ENCODE results near the gene RAD51B.

The RAD51B gene

GRCh38 chr14:68610251-68610793 lies 790.7 kb downstream of the RAD51B start:
- no peak for DNase-seq (ENCODE audit: low read depth in 2 of 2)

DNA sequence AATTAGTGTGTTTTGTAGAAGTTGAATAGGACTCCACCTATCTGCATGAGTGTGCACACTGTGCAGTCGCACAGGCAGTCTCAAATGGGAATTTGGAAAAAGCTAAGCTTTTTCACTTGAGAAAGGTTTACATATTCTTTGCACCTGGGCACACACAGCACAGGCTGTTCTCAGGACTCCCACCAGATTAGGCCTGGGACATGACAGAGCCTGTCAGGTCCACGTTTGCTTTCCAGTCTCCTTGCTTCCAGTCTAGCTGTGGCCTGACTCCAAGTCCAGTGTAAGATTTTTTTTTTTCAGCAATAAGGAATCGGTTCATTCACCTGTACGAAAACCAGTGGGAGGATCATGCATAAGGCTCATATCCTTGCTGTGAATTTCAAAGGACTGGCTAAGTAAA lies 792.0 kb downstream of the RAD51B start:
- no peak for DNase-seq (ENCODE audit: low read depth in 2 of 2)

DNA sequence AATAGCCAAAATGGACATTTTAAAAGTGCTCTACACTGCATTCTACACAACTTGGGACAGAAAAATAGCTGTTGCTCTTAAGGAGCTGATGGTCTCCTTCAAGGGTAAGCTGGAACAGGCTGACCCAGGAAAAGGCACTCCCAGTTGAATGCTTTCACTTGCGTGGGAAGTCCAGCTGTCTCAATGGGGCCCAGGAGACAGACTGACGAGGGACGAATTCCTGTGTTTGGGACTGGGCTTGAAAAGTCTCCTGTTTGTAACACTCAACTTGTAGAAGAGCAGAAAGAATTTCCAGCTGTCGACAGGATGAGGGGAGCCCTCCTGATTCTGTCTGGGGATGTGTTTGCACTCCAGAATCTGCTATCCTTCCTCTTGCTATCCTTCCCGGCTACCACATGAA lies 792.5 kb downstream of the RAD51B start:
- DNase-seq (ENCODE audit: low read depth in 2 of 2): no peak

DNA sequence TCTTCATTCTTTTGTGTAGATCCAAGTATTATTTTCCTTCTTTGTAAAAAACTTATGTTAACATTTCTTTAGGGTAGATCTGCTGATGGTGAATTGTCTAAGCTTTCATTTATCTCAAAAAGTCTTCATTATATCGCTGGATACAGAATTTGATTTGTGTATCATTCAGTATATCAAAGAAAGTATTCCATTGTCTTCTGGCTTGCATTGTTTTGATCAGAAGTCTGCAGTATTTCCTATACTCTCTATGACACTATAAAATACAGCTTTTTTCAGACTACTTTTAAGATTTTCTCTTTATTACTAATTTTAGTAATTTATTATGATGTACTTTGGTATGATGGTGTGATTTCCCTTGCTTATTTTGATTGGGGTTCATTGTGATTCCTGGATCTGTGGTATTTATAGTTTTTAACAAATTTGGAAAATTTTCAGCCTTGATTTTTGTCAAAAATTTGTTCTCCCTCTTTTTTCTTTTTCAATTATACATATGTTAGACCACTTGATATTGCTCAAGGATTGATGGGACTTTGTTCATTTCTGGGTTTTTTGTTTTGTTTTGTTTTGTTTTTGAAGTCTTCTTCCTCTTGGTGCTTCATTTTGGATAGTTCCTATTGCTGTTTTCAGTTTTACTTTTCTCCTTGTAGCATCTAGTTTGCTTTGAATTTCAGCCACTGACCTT lies 796.8 kb downstream of the RAD51B start:
- DNase-seq (ENCODE audit: low read depth in 2 of 2): no peak

DNA sequence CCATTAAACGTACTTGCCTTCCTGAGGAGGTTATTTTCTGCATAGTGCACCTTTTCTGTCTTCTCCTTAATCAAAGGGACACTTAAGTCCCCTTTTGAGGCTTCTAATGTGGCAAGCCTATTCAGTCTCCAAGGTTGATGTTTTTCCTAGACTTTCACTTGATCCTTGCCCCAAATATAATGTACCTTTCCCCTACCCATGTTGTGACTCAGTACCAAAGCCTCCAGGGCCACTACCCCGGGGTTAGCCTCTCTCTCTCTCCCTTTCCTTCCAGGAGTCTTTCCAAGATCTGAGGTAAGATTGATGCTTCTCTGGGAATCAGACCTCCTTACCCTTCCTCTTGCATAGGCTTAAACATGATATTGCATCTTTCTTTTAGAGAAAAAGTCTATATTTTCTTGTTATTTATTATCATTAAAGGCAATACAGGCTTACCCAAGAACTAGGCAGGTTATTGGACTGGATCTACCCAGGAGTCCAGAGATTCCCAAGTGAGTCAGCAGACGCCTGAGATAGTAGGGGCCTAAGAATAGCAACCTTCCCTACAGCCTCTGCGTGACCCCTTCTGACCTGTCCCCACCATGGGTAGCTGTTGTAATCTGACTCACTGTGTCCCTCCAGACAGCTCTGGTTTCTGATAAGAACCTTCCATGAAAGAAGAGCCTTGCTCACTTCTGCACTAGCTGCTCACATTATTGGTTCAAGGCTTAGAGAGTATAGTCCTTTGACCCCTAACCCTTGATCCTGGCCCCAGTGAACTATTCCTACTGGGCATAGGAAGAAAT lies 800.4 kb downstream of the RAD51B start:
- no peak for DNase-seq (ENCODE audit: low read depth in 2 of 2)

- DNase-seq (ENCODE audit: low read depth in 2 of 2): no peak
Measured at GRCh38 chr14:68621400-68622365, 802.1 kb downstream of the RAD51B start.

- no peak for DNase-seq (ENCODE audit: low read depth in 2 of 2)
Measured at GRCh38 chr14:68622856-68623255, 803.3 kb downstream of the RAD51B start.

DNA sequence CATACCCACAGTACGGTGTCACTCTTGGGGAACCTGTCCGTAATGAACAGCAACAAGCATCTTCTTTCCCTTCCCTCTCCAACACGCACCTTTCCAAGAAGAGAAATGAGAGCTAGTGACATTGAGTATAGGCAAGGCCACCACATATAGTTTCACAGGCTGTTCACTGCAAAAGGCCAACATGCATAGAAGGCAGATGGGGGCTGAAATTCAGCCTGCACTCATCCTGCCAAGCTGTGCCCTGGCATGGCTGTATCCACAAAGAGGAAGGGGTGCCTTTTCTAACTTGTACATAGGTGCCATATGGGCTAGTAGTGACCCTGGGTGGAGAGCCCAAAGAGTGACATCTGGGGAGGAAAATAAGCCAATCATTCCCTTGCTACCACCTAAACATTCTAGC lies 803.7 kb downstream of the RAD51B start:
- no peak for DNase-seq (ENCODE audit: low read depth in 2 of 2)

- DNase-seq (ENCODE audit: low read depth in 2 of 2): no peak
Measured at GRCh38 chr14:68623826-68624225, 804.2 kb downstream of the RAD51B start.

DNA sequence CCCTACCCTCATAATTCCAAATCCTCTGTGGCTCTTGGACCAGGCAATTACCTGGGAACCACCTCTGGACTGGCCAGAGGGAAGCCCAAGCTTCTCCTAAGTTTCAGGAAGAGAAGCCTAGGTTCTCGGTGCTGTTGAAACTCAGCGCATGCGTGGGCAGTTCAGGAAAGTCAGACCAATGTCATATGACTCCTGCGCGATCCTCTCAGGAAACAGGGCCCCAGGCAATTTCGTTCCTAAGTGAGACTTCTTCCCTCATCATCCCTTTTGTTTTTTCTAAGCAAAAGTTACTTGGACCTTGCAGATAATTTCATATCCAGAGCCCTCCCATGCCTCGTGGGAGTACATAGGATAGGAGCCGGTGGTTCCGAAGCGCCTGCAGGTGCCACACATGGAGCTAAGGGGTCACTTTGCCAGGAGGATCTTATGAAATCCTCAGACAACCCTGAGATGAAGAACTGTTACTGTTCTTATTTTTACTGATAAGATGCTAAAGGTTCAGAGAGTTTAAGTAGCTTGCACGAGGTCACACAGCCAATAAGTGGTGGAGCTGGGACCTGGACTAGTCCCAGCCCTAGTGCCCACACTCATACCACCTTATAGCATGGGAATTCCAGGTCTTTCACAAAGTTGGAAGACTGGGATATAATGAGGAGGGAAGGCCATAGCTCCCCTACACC lies 805.1 kb downstream of the RAD51B start:
- DNase-seq (ENCODE audit: low read depth in 2 of 2): no peak

GRCh38 chr14:68625366-68626090 lies 805.9 kb downstream of the RAD51B start:
- DNase-seq (ENCODE audit: low read depth in 2 of 2): no peak

DNA sequence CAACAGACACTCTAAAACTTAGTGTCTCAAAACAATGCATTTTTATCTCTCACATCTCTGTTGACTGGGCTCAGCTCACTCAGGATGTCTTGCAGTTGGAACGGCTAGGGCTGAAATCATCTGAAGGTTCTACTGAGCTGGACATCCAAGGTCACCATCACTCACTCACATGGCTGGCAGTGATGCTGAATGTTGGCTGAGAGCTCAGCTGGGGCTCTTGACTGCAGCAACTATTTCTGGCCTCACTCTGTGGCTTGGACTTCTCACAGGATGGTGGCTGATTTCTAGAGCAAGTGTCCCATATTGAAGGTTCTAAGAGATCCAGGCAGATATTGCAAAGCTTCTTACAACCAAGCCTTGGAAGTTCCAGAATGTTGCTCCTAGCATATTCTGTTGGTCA lies 806.8 kb downstream of the RAD51B start:
- DNase-seq (ENCODE audit: low read depth in 2 of 2): no peak

DNA sequence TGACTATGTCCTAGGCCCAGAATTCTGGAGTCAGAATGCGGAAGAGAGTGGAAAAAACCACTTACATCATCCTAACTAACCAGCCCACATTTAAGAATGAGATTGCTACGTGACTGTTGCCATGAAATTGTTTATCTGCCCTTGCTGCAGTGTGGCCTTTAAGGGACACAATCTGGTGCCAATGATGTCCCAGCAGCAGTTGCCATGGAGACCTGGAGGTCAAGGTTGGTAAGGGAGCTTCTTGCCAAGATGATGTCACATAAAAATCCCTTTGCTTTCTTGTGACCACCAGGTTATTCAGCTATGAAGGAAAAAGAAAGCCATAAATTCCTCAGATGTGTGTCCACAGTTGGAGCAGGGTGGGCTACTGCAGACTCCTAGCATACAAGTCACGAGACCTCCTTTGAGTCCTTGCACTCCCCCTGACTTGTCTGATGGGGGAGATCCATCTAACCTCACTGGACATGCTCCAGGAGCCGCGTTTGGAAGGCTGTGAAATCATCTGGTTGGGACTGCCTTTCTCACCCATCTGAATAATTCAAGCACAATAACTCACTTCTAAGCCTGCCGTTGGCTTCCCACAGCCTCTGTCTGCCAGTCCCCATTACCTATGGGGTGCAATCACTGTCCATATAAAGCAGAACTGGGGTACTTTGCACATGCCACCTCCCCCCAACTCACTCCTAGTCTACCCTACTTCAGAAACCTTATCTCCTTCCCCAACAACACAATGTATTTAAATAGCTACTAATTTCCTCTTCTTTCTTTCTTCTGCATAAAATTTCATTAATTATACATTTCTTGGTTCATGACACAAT lies 807.7 kb downstream of the RAD51B start:
- DNase-seq (ENCODE audit: low read depth in 2 of 2): no peak

DNA sequence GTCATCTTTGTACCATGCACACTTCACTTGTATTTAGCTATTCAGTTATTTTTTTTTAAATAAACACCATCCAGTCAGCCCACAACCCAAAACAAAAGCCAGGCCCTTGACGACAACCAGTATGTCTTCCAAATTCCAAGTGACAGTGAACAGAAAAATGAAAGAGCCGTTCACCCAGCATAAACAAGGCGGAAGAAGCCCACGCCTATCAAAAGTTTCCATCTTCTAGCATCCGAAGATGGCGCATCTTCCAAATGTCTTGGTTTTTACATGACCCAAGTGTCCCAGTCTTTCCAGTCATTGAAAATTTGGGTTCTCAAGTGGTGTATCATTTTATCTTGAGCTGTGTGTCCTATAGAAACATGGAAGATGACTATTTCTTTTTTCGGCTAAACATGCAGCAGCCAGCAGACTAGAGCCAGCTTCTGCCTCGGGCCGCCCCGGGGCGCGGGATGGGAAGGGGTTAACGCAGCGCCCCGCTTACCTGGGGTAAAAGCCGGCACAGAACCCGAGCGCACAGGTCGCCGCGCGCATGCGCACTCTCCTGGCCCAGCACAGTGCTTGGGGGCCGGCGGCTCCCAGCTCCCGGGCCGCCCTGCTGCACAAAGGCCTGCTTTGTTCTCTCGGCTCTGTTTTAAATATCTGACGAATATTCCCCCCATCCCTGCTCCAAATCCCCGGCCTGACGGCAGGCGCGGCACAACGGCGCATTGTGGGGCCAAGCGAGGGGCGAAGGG lies 808.5 kb downstream of the RAD51B start:
- DNase-seq (ENCODE audit: low read depth in 2 of 2): peak; percentile 11 to 51

- peak in 1 of 2 donors; percentile 5 for DNase-seq (ENCODE audit: low read depth in 2 of 2)
Measured at GRCh38 chr14:68628605-68629310, 809.2 kb downstream of the RAD51B start.

GRCh38 chr14:68630081-68630571 lies 810.5 kb downstream of the RAD51B start:
- DNase-seq (ENCODE audit: low read depth in 2 of 2): no peak

GRCh38 chr14:68630611-68631393 lies 811.2 kb downstream of the RAD51B start:
- no peak for DNase-seq (ENCODE audit: low read depth in 2 of 2)
